GM12878 (cell line): Measurements from ENCODE around the gene OSBPL3.

Experiments used
- BRCA1 ChIP-seq: IDR thresholded peaks from 2 replicates; pipeline ENCODE4 v1.6.1; 2011; ENCODE audit warnings: low read depth, low read length, improper control_type of control experiment
- CTCF ChIP-seq, 3 experiments: IDR thresholded peaks in 2 of 3; conservative IDR thresholded peaks in 1 of 3; 2 replicates each; pipeline ENCODE4 v1.5.1; 2011; ENCODE audit warnings: low read depth in 3 of 3, low read length in 3 of 3, mild to moderate bottlenecking in 3 of 3, control low read depth in 2 of 3, moderate library complexity in 2 of 3, inconsistent platforms in 1 of 3, mixed read lengths in 1 of 3; ENCODE audit not compliant: control insufficient read depth in 2 of 3, insufficient read depth in 1 of 3; ENCODE audit errors: extremely low read depth in 1 of 3
- FOXK2 ChIP-seq: fragments of 450-650 bp; IDR thresholded peaks from 2 replicates; pipeline ENCODE4 v1.6.1; 2017; ENCODE audit warnings: mild to moderate bottlenecking, moderate library complexity
- IKZF1 ChIP-seq: fragments of 450-650 bp; conservative IDR thresholded peaks from 2 replicates; pipeline ENCODE4 v1.6.1; 2017; ENCODE audit warnings: antibody characterized with exemption, mild to moderate bottlenecking
- KAT2A ChIP-seq: conservative IDR thresholded peaks from 2 replicates; pipeline ENCODE4 v1.6.1; 2011; ENCODE audit warnings: low read depth, low read length; ENCODE audit not compliant: control insufficient read depth
- NFXL1 ChIP-seq: fragments of 450-650 bp; IDR thresholded peaks from 2 replicates; pipeline ENCODE4 v1.6.1; 2017; ENCODE audit warnings: antibody characterized with exemption, mild to moderate bottlenecking, borderline replicate concordance
- NFYA ChIP-seq: IDR thresholded peaks from 2 replicates; pipeline ENCODE4 v1.6.1; 2011; ENCODE audit warnings: low read depth, mild to moderate bottlenecking, low read length, improper control_type of control experiment, borderline replicate concordance
- NR2C2 ChIP-seq: IDR thresholded peaks from 2 replicates; pipeline ENCODE4 v1.6.1; 2011; ENCODE audit warnings: borderline replicate concordance, low read depth; ENCODE audit not compliant: control insufficient read depth, insufficient read length
- POLR2A ChIP-seq: IDR thresholded peaks from 2 replicates; pipeline ENCODE4 v1.6.1; 2011; ENCODE audit warnings: low read depth, mild to moderate bottlenecking, low read length
- RCOR1 ChIP-seq: conservative IDR thresholded peaks from 2 replicates; pipeline ENCODE4 v1.6.1; 2012; ENCODE audit warnings: low read depth, low read length, improper control_type of control experiment
- SIX5 ChIP-seq: IDR thresholded peaks from 2 replicates; pipeline ENCODE4 v1.6.1; 2011; ENCODE audit warnings: mild to moderate bottlenecking, low read depth, low read length, moderate library complexity; ENCODE audit not compliant: severe bottlenecking
- ZBTB11 ChIP-seq: fragments of 450-650 bp; formaldehyde crosslinking; IDR thresholded peaks from 2 replicates; pipeline ENCODE4 v1.5.0; 2022; ENCODE audit warnings: mild to moderate bottlenecking, missing genetic modification characterization
- ZNF24 ChIP-seq: fragments of 450-650 bp; IDR thresholded peaks from 2 replicates; pipeline ENCODE4 v1.6.1; 2017; ENCODE audit warnings: antibody characterized with exemption, mild to moderate bottlenecking
- TF ChIP-seq, protein P1 (sequence below): IDR thresholded peaks from 2 replicates; pipeline ENCODE4 v1.6.1; 2012; ENCODE audit warnings: improper control_type of control experiment, low read depth, low read length; ENCODE audit not compliant: insufficient replicate concordance

DNA sequence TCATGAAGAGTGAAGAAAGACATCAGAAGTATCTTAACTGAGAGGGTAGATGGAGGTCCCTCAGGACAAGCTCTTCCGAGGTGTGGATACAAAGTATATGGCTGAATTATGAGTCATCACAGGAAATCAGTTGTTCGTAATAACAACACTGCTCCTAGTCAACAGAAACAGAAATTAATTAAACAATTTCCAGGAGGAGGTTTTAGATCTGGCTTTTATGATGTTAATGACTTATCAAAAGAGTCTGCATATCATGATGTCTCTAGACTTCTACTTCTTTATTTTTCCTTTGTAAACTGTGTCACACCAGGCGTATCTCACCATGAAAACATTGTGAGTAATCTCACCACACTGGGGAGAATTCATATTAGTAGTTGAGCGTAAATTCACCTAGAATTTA, 31.2 kb downstream of the OSBPL3 start:
- TF ChIP-seq IKZF1: no peak
- TF ChIP-seq CTCF (IDR thresholded peaks at IDR 0.05 in 2 of 3, conservative IDR thresholded peaks at IDR 0.05 in 1 of 3; ENCODE audit: control insufficient read depth in 2 of 3, extremely low read depth in 1 of 3, insufficient read depth in 1 of 3, low read depth in 3 of 3, low read length in 3 of 3): no peak
- TF ChIP-seq, protein P1, sequence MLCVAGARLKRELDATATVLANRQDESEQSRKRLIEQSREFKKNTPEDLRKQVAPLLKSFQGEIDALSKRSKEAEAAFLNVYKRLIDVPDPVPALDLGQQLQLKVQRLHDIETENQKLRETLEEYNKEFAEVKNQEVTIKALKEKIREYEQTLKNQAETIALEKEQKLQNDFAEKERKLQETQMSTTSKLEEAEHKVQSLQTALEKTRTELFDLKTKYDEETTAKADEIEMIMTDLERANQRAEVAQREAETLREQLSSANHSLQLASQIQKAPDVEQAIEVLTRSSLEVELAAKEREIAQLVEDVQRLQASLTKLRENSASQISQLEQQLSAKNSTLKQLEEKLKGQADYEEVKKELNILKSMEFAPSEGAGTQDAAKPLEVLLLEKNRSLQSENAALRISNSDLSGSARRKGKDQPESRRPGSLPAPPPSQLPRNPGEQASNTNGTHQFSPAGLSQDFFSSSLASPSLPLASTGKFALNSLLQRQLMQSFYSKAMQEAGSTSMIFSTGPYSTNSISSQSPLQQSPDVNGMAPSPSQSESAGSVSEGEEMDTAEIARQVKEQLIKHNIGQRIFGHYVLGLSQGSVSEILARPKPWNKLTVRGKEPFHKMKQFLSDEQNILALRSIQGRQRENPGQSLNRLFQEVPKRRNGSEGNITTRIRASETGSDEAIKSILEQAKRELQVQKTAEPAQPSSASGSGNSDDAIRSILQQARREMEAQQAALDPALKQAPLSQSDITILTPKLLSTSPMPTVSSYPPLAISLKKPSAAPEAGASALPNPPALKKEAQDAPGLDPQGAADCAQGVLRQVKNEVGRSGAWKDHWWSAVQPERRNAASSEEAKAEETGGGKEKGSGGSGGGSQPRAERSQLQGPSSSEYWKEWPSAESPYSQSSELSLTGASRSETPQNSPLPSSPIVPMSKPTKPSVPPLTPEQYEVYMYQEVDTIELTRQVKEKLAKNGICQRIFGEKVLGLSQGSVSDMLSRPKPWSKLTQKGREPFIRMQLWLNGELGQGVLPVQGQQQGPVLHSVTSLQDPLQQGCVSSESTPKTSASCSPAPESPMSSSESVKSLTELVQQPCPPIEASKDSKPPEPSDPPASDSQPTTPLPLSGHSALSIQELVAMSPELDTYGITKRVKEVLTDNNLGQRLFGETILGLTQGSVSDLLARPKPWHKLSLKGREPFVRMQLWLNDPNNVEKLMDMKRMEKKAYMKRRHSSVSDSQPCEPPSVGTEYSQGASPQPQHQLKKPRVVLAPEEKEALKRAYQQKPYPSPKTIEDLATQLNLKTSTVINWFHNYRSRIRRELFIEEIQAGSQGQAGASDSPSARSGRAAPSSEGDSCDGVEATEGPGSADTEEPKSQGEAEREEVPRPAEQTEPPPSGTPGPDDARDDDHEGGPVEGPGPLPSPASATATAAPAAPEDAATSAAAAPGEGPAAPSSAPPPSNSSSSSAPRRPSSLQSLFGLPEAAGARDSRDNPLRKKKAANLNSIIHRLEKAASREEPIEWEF: no peak
- TF ChIP-seq KAT2A: no peak
- TF ChIP-seq ZBTB11 (CRISPR knock-in tag): no peak
- TF ChIP-seq SIX5: no peak
- TF ChIP-seq NR2C2: no peak
- no peak for TF ChIP-seq RCOR1
- TF ChIP-seq FOXK2: no peak
- TF ChIP-seq NFYA: no peak
- TF ChIP-seq POLR2A: no peak
- no peak for TF ChIP-seq BRCA1
- no peak for TF ChIP-seq NFXL1
- no peak for TF ChIP-seq ZNF24
